Stimulated activated CD4-positive, alpha-beta T cell treated with anti-CD3 and anti-CD28 coated beads, Interleukin-1b, Interleukin-23, amount 100 ng/mL, for 1 hour (primary cell): Measurements from ENCODE around the gene IQSEC3.
"Not testable (repeated sequence)": the region's sequence is repeated elsewhere in the genome, so short reads cannot be mapped to it uniquely, and the experiment has no call there.

Experiments used
- DNase-seq, 2 donors: peaks; one replicate each; pipeline ENCODE4 v3.0.0-alpha.2; 2020; ENCODE audit warnings: low read depth in 2 of 2

The IQSEC3 gene

DNA sequence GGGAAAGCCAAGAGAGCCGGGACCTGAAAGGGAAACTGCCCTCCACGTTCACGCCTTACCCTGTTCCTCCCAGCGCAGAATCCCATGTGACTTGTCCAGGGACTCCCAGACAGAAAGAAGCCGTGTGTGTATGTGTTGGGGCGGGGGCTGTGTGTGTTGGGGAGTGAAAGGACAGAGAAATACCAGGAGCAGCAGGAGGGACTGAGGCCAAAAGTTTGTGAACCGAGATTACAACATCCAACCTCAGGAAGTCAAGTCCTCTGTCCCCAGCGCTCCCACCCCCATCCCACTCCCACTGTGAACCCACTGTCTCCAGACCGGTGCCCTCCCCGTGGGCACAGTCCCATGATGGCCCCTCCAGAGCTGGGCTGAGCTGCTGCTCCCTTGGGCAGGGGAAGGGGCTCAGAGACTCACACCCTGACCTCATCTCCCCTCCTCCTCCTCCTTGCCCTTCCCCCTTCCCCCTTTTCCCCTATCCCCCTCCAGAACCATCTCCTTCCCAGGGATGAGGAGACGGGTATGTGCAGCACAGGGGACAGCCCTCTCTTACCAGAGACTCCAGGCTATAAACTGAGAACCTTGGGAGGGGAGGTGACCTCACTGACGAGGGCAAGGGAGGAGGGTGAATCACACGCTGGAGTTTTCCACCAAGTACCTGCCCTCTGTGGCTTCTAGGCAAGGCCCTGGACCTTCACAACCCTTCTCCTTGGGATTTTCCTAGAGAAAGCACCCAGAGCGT lies 147.6 kb downstream of the IQSEC3 start, which contains the start of gene SLC6A12:
Gene SLC6A12, minus strand, starts transcription at position 155 of the 739 bp plus-strand sequence. CDS start 4,171 bp downstream, outside the sequence.
- DNase-seq = no peak

DNA sequence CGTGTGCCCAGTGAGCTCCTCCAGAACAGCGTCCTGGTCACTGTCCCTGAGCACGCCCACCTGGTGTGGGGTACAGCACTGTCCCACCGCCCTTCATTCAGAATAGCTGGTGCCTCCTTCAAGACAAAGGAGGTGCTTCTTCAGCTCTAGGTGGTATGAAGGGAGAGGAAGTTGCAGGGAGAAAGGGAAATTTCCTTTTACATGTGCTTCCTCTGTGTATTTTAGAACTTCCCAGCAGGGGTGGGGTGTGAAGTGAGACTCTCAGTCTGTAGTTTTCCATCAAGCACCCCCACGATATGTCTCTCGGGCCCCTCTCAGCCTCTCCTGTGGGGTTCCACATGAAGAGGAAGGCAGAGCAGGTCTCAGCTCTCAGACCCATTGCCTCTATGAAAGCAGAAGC lies 148.5 kb downstream of the IQSEC3 start:
- no peak for DNase-seq

DNA sequence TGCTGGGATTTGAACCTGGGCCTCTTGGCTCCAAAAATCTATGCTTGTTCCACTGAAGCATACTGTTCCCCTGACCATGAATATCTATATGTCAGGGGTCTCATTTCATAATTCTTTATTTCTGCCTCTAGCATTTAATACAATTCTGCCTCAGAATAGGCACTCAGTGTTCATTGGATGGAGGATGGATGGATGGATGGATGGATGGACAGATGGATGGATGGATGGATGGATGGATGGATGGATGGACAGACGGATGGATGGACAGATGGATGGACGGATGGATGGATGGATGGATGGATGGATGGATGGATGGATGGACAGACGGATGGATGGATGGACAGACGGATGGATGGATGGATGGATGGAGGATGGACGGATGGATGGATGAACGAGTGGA lies 150.5 kb downstream of the IQSEC3 start:
- DNase-seq = not testable (repeated sequence)

DNA sequence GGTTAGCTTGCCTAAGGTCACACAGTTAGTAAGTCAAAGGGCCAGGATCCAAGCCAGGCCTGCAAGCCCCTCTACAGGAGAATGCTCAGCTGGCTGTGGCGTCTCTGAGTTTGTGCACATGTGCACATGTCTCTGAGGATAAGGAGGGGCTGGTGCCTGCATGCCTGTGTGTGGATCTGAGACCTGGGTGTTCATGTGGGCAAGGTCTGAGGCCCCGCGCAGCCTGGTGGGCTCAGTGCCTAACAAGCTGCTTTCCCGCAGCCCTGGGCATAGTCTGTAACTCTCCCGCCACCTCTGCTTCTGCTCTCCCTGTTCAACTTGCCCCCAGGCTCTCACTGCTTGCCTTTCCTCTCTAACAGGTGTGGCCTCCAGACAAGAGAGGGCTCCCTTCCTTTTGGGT lies 151.7 kb downstream of the IQSEC3 start:
- no peak for DNase-seq

DNA sequence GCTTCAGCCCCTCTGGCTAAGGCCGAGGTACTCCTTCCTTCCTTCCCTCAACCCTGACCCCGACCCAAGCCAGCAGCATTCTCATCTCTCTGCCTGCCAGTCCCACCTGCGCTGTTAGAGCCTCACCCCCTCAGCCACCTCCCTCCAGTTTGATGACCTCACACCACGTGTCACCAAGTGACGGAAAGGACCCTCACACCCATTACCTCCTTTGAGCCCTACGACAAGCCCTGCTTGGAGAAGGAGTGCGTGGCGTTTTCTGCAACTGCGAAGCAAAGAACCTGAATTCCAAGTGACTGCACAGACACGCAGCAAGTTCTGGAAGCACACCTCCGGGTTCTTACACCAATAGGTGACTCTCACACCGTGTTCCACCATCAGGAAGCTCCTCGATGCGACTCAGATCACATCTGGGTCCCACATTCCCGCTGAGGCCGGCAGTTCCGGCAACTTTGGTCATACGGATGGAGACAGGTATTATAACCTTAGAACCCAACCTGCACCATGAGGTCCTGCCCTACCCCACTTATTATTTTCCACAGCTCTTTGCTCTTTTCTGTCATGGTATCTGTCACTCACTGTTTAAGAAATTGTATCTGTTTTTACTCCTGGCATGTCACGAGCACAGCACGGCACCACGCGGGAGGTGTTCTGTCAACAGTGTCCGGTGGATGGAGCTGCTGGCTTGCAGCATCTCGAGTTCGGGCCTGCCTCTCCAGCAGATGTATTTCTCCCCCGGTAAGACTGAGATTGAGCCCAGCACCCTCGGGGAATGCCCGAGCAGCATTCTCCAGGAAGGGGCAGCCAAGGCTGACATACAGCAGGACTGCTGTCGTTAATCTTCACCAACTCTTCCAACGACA lies 152.4 kb downstream of the IQSEC3 start:
- DNase-seq = no peak

DNA sequence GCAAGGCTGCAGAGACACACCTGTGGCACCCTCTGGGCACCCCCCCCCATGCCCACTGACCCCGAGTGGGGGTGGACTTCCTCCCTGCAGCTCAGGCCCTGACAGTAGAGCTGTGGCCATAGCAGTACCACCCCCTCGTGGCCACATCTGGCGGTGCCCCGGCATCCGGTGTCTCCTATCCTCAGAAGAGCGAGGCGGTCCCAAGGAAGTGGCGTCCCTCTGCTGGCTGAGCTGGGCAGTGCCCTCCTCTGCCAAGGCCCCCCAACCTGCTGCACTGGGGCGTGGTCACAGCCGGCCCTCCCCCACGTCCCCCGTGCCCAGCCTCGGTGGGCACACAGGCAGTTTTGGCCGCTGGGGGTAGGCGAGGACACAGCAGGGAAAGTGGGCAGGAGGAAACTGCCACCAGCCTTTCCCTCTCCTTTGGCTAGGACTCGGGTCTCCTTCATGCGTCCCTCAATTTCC lies 153.4 kb downstream of the IQSEC3 start:
- peak in 1 of 2 donors; percentile 2 for DNase-seq

DNA sequence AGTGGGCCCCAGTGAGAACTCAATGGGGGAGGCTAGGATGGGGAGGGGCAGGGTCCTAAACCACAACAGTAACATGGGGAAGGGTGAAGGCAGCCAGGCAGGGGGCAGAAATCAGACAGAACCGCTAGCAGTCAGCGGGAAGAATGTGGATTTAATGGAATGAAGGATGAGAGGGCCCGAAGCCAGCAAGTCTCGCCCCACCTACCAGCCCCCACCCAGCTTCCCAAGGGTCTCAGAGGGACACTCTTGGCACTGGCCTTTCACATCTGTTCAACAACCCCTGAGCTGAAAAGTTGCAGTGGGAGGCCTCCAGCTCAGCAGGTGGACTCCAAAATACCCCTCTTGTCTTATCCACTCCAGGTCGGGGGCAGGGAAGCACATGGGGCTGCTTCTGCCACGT lies 153.9 kb downstream of the IQSEC3 start:
- DNase-seq = no peak

DNA sequence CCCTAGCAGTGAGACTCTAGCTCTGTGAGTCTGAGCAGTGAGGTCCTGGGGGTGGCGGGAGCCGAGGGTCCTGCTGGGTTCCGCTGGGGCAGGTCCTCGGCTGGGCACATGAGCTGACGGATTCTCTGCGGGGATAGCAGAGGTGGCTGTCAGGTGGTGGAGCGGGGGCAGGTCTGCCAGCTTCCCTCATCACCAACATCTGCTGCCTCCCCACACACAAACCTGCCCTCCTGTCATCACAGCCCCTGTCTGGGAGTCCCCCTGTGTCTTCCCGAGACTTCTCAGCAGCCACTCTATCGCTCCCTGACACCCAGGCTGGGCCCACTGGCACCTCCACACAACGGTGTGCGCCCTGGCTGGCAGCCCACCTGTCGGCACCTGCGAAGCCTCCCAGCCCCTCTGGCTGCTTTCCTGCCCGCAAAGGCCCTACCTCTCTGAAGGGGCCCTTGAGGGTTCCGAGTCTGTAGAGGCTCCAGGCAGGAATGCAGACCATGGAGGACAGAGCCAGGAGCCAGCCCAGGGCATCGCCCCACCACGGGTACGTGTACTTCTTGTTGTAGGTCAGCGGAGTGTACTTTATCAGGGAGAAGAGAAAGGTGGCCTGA lies 154.5 kb downstream of the IQSEC3 start:
- DNase-seq = no peak

DNA sequence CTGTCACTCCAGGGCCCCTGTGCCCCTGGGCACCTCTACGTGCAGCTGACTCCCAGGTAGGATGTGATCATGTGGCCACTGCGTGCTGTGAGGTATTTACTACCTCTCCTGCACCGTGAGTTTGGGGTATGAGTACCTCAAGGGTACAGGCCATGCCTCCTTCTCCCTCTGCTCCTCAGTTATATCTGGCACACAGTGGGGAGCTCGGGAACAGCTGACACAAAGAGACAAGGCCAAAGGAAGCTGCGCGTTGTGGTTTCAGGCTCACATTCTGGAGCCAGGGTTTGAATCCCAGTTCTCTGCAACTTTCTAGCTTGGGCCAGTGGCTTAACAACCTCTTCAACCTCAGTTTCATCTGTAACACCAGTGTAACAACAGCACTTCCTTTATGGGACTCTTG lies 155.2 kb downstream of the IQSEC3 start:
- no peak for DNase-seq

DNA sequence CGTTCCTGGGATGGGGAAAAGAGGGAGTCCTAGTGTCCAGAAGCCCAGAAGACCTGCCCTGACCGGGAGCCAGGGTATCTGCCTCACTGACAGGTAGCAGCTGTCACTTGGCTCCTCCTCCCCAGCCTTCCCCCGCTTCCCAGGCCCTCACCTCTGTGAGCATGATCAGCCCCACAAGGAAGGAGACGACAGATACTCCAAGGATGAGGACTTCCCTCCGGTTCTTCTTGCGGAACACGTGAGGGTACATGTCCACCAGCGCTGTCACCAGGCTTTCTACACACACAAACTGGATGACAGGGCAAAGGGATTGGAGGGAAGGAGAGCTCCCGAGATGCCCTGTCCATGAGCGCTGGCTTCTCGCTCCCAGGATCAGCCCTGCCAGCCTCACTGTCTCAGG lies 157.3 kb downstream of the IQSEC3 start:
- no peak for DNase-seq

DNA sequence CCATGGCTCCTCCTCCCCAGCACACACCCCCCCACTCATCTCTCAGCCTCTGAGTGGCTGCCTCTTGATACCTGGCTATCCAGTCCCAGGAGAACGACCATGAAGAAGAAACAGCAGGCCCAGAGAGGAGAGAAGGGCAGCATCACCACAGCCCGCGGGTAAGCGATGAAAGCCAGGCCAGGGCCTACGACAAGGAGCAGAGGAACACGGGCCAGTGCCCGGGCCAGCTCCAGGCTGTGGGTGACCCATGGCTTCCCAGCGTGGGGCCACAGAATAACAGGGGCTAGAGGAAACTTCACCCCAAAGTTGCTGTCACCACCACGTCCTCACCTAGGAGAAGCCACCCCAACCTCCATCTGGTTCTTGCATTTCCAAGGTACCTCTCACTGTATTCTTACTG lies 157.8 kb downstream of the IQSEC3 start:
- no peak for DNase-seq

DNA sequence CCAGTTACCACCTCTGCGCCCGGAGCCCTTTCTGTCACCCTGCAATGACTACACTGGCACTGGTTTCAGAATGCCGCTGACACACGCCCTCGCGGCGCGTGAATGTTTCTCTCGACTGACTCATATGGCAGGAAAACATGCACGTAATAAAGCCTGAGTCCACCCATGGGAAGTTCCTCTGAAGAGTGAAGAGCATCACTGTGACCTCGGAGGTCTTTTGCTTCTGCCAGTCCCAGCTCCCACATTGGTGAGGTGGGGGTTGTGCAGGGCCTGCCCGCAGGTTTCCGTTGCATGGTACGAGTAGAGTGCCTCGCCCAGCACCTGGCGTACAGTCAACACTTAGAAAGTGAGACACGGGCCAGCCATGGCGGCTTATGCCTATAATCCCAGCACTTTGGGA lies 158.4 kb downstream of the IQSEC3 start:
- DNase-seq = no peak

DNA sequence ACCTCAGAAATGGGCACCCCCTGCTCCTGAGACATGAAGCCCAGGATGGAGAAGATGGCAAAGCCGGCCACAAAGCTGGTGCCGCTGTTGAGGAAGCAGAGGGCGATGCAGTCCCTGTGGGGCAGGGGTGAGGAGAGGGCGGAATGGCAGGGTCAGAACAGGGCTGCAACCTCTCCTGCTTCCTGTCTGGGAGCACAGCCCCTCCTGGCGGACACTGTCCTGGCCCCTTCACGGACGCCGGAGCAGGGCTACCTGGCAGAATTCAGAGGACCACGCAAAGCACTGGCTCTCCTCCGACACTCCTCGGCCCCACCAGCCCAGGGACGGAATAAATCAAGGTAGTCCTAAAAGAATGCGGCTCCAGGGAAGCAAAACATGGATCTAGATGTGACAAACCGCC lies 159.8 kb downstream of the IQSEC3 start:
- DNase-seq = no peak

DNA sequence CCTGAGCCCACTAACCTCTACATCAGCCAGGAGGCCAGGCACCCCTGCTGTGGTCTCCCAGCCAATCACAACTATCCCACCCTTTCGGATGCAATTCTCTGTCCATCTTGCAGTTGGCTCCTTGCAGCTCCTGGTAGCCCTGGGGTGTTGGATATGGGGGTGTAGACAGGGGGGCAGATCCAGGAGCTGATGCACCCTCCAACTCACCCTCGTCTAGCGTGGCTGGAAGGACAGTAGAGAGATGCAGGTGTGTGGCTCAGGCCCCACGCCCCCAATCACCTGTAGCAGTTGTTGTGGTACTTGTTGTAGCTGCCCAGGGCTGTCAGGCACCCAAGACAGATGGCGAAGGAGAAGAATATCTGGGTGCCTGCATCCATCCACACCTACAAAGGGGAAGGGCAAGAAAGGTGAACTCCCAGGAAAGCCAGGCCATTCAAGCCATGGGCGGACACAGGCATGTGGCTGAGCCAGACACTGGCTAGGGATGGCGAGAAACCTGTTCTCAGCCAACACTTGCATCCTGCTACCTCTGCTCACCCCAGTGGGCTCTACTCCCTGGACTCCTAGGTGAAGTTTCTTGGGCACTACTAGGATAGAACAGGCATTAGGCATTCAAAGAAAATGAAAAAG lies 160.8 kb downstream of the IQSEC3 start:
- no peak for DNase-seq
